ENCODE data around the gene FOXJ2. TPM values are rescaled to one million over a fixed set of nuclear protein-coding genes. Genes with fewer than 3 reads are reported as not detected.
A peak's percentile ranks its signal among the peaks of the same experiment; 100 is the strongest.

Gene FOXJ2
- total RNA-seq, 4 donors from 2014 or later: 11.6 to 15.7 (median 12.5) TPM

DNA sequence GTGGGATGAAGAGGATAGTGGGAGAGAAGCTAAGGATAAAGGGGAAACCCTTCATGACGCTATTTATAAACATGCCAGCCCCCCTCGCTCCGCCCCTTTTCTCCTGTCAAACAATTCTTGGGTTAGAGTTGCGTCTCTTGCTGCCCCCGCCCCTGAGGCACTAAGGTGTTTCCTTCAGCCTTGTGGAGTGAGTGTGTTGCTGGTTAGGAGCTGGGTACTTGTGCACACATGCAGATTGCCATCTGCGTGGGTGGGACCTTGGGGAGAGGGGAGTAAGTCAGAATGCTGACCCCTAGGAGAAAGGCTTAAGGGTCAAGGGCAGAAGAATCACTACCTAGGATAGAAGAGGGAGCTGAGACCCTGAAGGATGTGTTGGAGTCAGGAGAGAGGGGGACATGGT lies 5.4 kb downstream of the FOXJ2 start:
- peaks cover 43 to 63% (median 50%) of the 10 kb centered on the region in 4 donors for H3K4me1 ChIP-seq
- intact Hi-C loops (cut with DNase I; ENCODE audit: low total_unique reads): no loop called here
- H3K9me3 ChIP-seq: no peaks in the 10 kb centered on the region
- peak overlapping the region; percentile 21 to 64 (median 52) for H3K27ac ChIP-seq
- no peak for DNase-seq
- H3K36me3 ChIP-seq: peaks cover 0 to 28% (median 10%) of the 10 kb centered on the region in 4 donors
- H3K4me3 ChIP-seq: no peak overlapping the region
- whole genome bisulfite sequencing, 2 donors (ENCODE audit: low coverage in 1 of 2): 79% methylated on average over 2 to 6 of the region's 6 CpGs
- in situ Hi-C loops (cut with MboI; ENCODE audit: low pct_ligation_motif_present in 1 of 4, low pct_unique_long_range_greater_than_20kb in 1 of 4, low sequenced_read_pairs in 3 of 4): no loop called here
- TF ChIP-seq, protein P1, sequence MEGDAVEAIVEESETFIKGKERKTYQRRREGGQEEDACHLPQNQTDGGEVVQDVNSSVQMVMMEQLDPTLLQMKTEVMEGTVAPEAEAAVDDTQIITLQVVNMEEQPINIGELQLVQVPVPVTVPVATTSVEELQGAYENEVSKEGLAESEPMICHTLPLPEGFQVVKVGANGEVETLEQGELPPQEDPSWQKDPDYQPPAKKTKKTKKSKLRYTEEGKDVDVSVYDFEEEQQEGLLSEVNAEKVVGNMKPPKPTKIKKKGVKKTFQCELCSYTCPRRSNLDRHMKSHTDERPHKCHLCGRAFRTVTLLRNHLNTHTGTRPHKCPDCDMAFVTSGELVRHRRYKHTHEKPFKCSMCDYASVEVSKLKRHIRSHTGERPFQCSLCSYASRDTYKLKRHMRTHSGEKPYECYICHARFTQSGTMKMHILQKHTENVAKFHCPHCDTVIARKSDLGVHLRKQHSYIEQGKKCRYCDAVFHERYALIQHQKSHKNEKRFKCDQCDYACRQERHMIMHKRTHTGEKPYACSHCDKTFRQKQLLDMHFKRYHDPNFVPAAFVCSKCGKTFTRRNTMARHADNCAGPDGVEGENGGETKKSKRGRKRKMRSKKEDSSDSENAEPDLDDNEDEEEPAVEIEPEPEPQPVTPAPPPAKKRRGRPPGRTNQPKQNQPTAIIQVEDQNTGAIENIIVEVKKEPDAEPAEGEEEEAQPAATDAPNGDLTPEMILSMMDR (IDR thresholded peaks at IDR 0.05): no peak
- TF ChIP-seq POLR2A (IDR thresholded peaks at IDR 0.05): no peak
- TF ChIP-seq POLR2AphosphoS5 (IDR thresholded peaks at IDR 0.05): no peak
- TF ChIP-seq EP300 (IDR thresholded peaks at IDR 0.05; ENCODE audit: low read depth): no peak
- no peaks in the 10 kb centered on the region for H3K27me3 ChIP-seq

DNA sequence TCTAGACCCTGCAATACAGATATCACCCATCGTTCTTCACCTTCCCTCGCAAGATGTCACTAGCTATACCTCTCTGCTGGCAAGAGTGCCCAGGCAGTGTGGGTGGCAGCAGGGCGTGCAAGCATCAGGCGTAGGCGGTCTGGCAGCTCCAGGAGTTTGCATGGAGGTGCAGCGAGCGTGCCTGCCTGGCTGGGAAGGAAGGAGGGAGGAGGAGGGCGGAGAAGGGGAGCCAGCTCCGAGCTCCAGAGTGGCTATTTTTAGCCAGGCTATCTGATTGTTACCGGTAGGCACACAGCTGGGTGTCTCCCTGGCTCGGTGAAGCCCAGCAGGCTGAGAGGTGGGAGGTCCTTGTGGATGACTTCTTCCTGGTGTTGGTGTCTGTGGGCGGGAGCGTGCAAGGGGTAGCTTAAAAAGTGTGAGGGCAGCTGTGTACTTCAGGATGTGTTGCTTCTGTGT lies 6.2 kb downstream of the FOXJ2 start:
- TF ChIP-seq EP300 (IDR thresholded peaks at IDR 0.05; ENCODE audit: low read depth) (no peak), POLR2AphosphoS5 (IDR thresholded peaks at IDR 0.05) (peak in 1 of 3 donors; percentile 13), POLR2A (IDR thresholded peaks at IDR 0.05) (no peak)
- TF ChIP-seq, protein P1 (IDR thresholded peaks at IDR 0.05): no peak
- in situ Hi-C loops (cut with MboI; ENCODE audit: low pct_ligation_motif_present in 1 of 4, low pct_unique_long_range_greater_than_20kb in 1 of 4, low sequenced_read_pairs in 3 of 4): no loop called here
- Histone ChIP-seq H3K27me3 (no peaks in the 10 kb centered on the region), H3K4me1 (peaks cover 40 to 58% (median 48%) of the 10 kb centered on the region in 4 donors), H3K36me3 (peaks cover 0 to 36% (median 13%) of the 10 kb centered on the region in 4 donors), H3K9me3 (no peaks in the 10 kb centered on the region), H3K4me3 (peak overlapping the region in 1 of 4 donors; percentile 4), H3K27ac (peak overlapping the region; percentile 21 to 64 (median 52))
- 12% methylated on average over 8 of the region's 13 CpGs; no CpG with 5 or more reads in 1 of the 2 donors for WGBS, 2 donors (ENCODE audit: low coverage in 1 of 2)
- intact Hi-C loops (cut with DNase I; ENCODE audit: low total_unique reads): no loop called here
- peak; percentile 40 for DNase-seq

DNA sequence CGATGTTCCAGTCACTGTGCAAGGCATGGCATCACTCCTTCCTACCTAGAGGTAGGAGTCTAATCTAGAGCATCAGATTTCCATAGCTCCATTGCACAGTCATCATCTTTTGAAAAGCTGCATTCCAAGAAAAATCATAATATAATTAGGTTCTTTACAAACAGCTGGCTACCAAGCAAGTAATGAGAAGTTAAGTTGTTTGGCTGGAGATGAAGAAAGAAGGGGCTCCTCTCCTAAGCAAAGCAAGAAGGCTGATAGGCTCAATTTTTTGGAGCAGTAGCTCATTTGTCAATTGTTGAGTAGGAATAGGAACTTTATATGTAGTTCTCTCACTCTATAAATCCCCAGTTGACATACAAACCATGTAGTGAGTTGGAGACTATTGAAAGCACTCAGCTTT lies 8.3 kb downstream of the FOXJ2 start:
- H3K9me3 ChIP-seq: no peaks in the 10 kb centered on the region
- in situ Hi-C loops (cut with MboI; ENCODE audit: low pct_ligation_motif_present in 1 of 4, low pct_unique_long_range_greater_than_20kb in 1 of 4, low sequenced_read_pairs in 3 of 4): no loop called here
- TF ChIP-seq POLR2A (IDR thresholded peaks at IDR 0.05): no peak
- TF ChIP-seq, protein P1 (IDR thresholded peaks at IDR 0.05): no peak
- no peak for TF ChIP-seq EP300 (IDR thresholded peaks at IDR 0.05; ENCODE audit: low read depth)
- no peak for TF ChIP-seq POLR2AphosphoS5 (IDR thresholded peaks at IDR 0.05)
- intact Hi-C loops (cut with DNase I; ENCODE audit: low total_unique reads): no loop called here
- 75 to 86% methylated on average over 1 of the region's 1 CpG for WGBS, 2 donors (ENCODE audit: low coverage in 1 of 2)
- H3K4me1 ChIP-seq: peaks cover 21 to 37% (median 28%) of the 10 kb centered on the region in 4 donors
- H3K27ac ChIP-seq: no peak overlapping the region
- no peak for DNase-seq
- no peak overlapping the region for H3K4me3 ChIP-seq
- H3K27me3 ChIP-seq: no peaks in the 10 kb centered on the region
- H3K36me3 ChIP-seq: peaks cover 0 to 52% (median 24%) of the 10 kb centered on the region in 4 donors

DNA sequence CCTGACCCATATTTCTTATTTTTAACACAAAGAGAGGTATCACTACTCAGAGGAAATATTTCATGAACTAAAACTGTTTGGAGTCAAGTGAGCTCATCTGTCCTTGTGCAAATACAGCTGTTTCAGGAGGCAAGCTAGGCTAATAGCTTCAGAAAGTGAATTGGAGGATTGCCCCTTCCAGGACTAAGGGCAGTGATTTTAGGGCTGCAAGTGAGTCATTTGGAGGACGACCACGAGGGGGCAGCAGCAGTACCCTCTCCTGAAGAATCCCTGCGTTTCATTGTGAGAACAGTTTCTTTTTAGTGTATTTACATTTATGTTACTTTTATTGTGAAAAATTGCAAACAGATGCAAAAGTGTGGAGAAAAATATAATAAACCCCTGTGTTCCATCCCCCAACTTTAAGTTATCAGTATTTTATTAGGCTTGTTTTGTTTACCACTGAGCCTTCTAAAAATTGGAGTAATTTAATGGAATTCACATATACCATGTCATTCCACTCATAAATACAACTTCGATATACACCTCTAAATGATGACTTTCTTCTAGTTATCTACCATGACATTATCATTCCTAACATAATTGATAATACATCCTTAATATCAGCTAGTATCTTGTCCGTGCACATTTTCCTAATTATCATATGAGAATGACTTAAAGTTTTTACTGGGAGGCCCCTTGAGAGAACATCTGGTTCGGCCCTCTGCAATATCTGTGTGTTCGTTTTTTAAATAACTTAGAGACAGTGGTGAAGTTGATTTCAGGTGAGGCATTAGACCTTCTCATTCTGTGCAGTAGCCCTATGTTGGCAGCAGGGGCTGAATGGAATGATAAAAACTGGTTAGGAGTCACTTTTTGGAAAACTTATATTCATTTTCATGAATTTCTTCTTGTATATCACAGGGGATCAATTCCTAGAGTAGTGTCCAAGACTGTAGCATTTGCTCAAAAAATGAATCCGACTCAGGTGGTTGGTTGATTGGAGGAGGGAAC lies 13.7 kb downstream of the FOXJ2 start:
- WGBS, 2 donors (ENCODE audit: low coverage in 1 of 2): 47 to 49% methylated on average over 8 of the region's 8 CpGs
- H3K4me1 ChIP-seq: peaks cover 0 to 2% (median 0%) of the 10 kb centered on the region in 4 donors
- DNase-seq: peak; percentile 79
- H3K36me3 ChIP-seq: peaks cover 0 to 74% (median 34%) of the 10 kb centered on the region in 4 donors
- H3K9me3 ChIP-seq: no peaks in the 10 kb centered on the region
- TF ChIP-seq, protein P1 (IDR thresholded peaks at IDR 0.05): peak; percentile 56 to 90 (median 82)
- no peak for TF ChIP-seq POLR2A (IDR thresholded peaks at IDR 0.05)
- no peak overlapping the region for H3K27ac ChIP-seq
- H3K27me3 ChIP-seq: no peaks in the 10 kb centered on the region
- intact Hi-C loops (cut with DNase I; ENCODE audit: low total_unique reads): loop anchor here (2.0 kb wide), 1 partner anchor 35 kb away; no protein-coding TSS in a partner anchor
- no peak overlapping the region for H3K4me3 ChIP-seq
- in situ Hi-C loops (cut with MboI; ENCODE audit: low pct_ligation_motif_present in 1 of 4, low pct_unique_long_range_greater_than_20kb in 1 of 4, low sequenced_read_pairs in 3 of 4): no loop called here

All from transverse colon (tissue), 4 donors.